Lung (tissue), 12 donors: Measurements from ENCODE around the gene DPH6. TPM values are rescaled to one million over a fixed set of nuclear protein-coding genes. Genes with fewer than 3 reads are reported as not detected.

Experiments used
- ATAC-seq: fragments of 200-7000 bp; cut with Tn5 transposase; one replicate; pipeline ENCODE4 v1.9.1; 2020; ENCODE audit warnings: moderate number of reproducible peaks; ENCODE audit not compliant: insufficient read depth, low FRiP score
- DNase-seq, 3 donors: peaks; one replicate each; pipeline ENCODE4 v3.0.0-alpha.2; 2013 to 2017
- H3K27ac ChIP-seq, 2 donors: one replicate each; pipeline ENCODE4 v1.5.1; 2013; ENCODE audit warnings: mild to moderate bottlenecking in 2 of 2, moderate library complexity in 2 of 2, control low read depth in 1 of 2, inconsistent platforms in 1 of 2, low read depth in 1 of 2, low read length in 1 of 2
- H3K27me3 ChIP-seq, 3 donors: one replicate each; pipeline ENCODE4 v1.5.1; 2013; ENCODE audit warnings: low read length in 2 of 3; ENCODE audit not compliant: control insufficient read depth in 3 of 3, insufficient read depth in 3 of 3
- H3K36me3 ChIP-seq, 4 donors: one replicate each; pipeline ENCODE4 v1.5.1; 2013; ENCODE audit warnings: low read length in 4 of 4, mild to moderate bottlenecking in 1 of 4, moderate library complexity in 1 of 4; ENCODE audit not compliant: control insufficient read depth in 4 of 4, insufficient read depth in 4 of 4
- H3K4me1 ChIP-seq, 5 donors: one replicate each; pipeline ENCODE4 v1.5.1; 2013; ENCODE audit warnings: low read length in 5 of 5, mild to moderate bottlenecking in 2 of 5, moderate library complexity in 1 of 5; ENCODE audit not compliant: control insufficient read depth in 5 of 5, insufficient read depth in 5 of 5
- H3K4me3 ChIP-seq: one replicate; pipeline ENCODE4 v1.5.1; 2013; ENCODE audit warnings: mild to moderate bottlenecking, control low read depth, moderate library complexity
- H3K9ac ChIP-seq, 2 donors: one replicate each; pipeline ENCODE4 v1.5.1; 2013; ENCODE audit warnings: low read length in 2 of 2, control low read depth in 1 of 2; ENCODE audit not compliant: insufficient read depth in 1 of 2
- H3K9me3 ChIP-seq, 4 donors: one replicate each; pipeline ENCODE4 v1.5.1; 2013; ENCODE audit warnings: low read length in 3 of 4, mild to moderate bottlenecking in 1 of 4, moderate library complexity in 1 of 4; ENCODE audit not compliant: control insufficient read depth in 4 of 4, insufficient read depth in 3 of 4
- WGBS, 2 donors: extraction: QIAGEN DNeasy Blood & Tissue Kit; methylation state at CpG; one replicate each; pipeline ENCODE4 v1.1.7; 2013; 5-methylcytosine and 5-hydroxymethylcytosine counted together
- polyA plus RNA-seq, 2 donors: library from polyadenylated mRNA; stranded (reverse); fragments of 200-250 nt; gene quantifications; one replicate each; pipeline ENCODE4 v1.2.1, GENCODE V29; 2013
- total RNA-seq, 2 donors: library from RNA; depleted of rRNA in 1 of 2; stranded (reverse); fragments of >200 nt in 1 of 2; gene quantifications; one replicate each; pipeline ENCODE4 v1.2.1, GENCODE V29; 2014 to 2021
- TF ChIP-seq, protein P1 (sequence below): IDR thresholded peaks from 2 replicates; pipeline ENCODE4 v1.5.1; 2012; ENCODE audit warnings: mild to moderate bottlenecking; ENCODE audit errors: control extremely low read depth, extremely low read depth
- donor health status: control.
- donor health status: control.
- donor health status: Bipolar disorder and iron deficiency.
- donor health status: healthy.
- donor health status: DM: yes; HTN: yes; CAD: no.

DPH6 gene
- total and polyA plus RNA-seq, 4 donors = 5.5 to 55.1 (median 14.8) TPM

DNA sequence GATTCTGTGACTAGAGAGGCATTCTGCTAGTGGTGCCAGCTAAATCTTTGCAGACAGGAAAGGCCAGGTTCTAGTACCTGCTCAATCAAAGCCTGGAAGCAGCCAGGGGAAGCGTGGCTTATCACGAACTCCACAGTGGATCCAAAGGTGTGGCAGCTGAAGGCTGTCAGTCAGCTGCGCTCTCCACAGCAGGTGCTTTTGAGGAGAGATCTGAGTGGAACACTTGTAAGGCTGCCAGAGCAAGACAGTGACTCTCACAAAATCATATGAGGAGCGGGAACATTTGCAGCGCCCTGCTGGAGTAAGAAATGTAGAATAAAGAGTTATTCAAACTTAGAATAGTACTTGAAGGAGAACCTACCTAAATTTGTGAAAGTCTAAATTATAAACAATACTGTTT, 5.0 kb upstream of the DPH6 start:
- Histone ChIP-seq H3K27ac (no peak overlapping the region), H3K27me3 (no peaks in the 10 kb centered on the region), H3K9ac (no peak overlapping the region), H3K9me3 (no peaks in the 10 kb centered on the region), H3K4me3 (no peak overlapping the region), H3K4me1 (peaks cover 0 to 9% (median 3%) of the 10 kb centered on the region in 5 donors), H3K36me3 (no peaks in the 10 kb centered on the region)
- no peak for DNase-seq
- ATAC-seq = no peak
- TF ChIP-seq, protein P1, sequence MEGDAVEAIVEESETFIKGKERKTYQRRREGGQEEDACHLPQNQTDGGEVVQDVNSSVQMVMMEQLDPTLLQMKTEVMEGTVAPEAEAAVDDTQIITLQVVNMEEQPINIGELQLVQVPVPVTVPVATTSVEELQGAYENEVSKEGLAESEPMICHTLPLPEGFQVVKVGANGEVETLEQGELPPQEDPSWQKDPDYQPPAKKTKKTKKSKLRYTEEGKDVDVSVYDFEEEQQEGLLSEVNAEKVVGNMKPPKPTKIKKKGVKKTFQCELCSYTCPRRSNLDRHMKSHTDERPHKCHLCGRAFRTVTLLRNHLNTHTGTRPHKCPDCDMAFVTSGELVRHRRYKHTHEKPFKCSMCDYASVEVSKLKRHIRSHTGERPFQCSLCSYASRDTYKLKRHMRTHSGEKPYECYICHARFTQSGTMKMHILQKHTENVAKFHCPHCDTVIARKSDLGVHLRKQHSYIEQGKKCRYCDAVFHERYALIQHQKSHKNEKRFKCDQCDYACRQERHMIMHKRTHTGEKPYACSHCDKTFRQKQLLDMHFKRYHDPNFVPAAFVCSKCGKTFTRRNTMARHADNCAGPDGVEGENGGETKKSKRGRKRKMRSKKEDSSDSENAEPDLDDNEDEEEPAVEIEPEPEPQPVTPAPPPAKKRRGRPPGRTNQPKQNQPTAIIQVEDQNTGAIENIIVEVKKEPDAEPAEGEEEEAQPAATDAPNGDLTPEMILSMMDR = no peak
- WGBS, 2 donors = 91 to 94% methylated on average over 5 of the region's 5 CpGs

DNA sequence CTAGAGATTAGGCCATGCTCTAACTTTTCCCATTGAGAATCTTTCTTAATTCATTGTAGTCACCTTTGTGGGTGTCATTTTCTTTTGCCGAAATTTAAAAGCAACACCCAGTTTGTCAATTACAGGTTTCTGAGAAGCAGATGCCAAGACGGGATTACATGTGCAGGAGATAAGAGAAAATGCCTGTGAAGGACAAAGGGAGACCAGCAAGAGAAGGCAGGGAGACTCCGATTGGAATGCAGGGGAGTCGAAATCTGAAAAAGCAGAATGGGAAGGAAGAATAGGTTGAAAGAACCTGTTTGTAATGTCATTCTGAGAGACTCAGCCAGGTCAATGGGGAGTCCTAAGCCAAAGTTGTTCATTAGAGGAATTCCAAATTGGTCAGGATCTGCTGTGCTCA, 3.6 kb upstream of the DPH6 start:
- 88 to 93% methylated on average over 4 of the region's 4 CpGs for WGBS, 2 donors
- Histone ChIP-seq H3K36me3 (no peaks in the 10 kb centered on the region), H3K27me3 (no peaks in the 10 kb centered on the region), H3K9me3 (no peaks in the 10 kb centered on the region), H3K9ac (no peak overlapping the region), H3K4me1 (peaks cover 0 to 13% (median 3%) of the 10 kb centered on the region in 5 donors), H3K4me3 (no peak overlapping the region), H3K27ac (no peak overlapping the region)
- no peak for DNase-seq
- ATAC-seq = no peak
- TF ChIP-seq, protein P1 = no peak

DNA sequence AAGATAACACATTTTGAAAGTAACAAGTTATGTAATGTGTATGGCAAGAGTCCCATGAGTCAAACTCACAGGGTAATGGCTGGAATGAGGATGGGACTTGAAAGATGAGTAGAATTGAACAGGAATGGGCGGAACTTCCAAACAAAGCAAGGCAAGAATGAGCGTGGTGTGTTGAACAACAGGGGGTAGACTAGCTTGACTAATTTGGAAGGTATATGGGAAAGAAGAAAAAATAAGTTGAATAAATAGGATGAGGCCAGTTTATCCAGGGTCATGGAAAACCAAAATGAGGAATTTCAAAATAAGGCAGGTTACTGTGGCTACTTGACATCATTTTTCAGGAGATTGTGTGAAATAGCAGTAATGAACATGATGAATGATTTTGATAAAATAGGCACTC, 2.5 kb upstream of the DPH6 start:
- TF ChIP-seq, protein P1 = no peak
- H3K4me3 ChIP-seq = no peak overlapping the region
- peaks cover 0 to 14% (median 3%) of the 10 kb centered on the region in 5 donors for H3K4me1 ChIP-seq
- ATAC-seq = no peak
- no peaks in the 10 kb centered on the region for H3K36me3 ChIP-seq
- DNase-seq = no peak
- no peaks in the 10 kb centered on the region for H3K9me3 ChIP-seq
- H3K9ac ChIP-seq = no peak overlapping the region
- WGBS, 2 donors = 97 to 100% methylated on average over 2 of the region's 2 CpGs
- H3K27me3 ChIP-seq = no peaks in the 10 kb centered on the region
- H3K27ac ChIP-seq = no peak overlapping the region

DNA sequence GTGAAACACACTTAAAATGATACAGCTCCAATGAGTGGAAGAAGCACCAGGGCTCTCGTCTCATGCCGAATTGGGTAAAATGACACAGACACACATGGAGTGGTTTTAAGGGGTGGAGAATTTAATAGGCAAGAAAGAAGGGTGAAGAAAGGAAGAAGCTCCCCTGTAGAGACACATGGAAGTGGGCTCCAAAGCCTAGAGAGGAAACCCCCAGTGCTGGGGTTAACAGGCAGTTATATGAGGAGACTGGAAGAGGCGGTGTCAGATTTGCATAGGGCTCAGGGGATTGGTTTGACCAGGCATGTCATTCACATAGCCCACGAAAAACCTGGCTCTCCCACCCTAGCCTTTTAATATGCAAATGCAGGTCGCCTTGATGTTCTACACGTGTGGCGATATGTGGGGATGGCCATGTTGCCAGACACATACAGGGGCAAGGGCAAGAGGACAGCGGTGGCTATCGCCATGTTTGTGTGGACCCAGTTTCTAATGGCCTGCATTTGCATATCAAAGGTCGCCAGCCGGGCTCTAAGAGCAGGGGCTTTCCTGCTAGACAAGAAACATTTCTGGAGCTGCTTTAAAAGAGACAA, 1.9 kb upstream of the DPH6 start:
- no peak for DNase-seq
- Histone ChIP-seq H3K9ac (no peak overlapping the region), H3K9me3 (no peaks in the 10 kb centered on the region), H3K36me3 (no peaks in the 10 kb centered on the region), H3K4me1 (peaks cover 0 to 14% (median 3%) of the 10 kb centered on the region in 5 donors), H3K27me3 (no peaks in the 10 kb centered on the region), H3K27ac (no peak overlapping the region), H3K4me3 (no peak overlapping the region)
- no peak for ATAC-seq
- 94 to 96% methylated on average over 11 of the region's 11 CpGs for WGBS, 2 donors
- TF ChIP-seq, protein P1 = no peak
